ENCODE measurements around the gene FMN1. TPM values are rescaled to one million over a fixed set of nuclear protein-coding genes. Genes with fewer than 3 reads are reported as not detected.

The FMN1 gene
- polyA plus RNA-seq, 1 donor = 0.90 TPM

DNA sequence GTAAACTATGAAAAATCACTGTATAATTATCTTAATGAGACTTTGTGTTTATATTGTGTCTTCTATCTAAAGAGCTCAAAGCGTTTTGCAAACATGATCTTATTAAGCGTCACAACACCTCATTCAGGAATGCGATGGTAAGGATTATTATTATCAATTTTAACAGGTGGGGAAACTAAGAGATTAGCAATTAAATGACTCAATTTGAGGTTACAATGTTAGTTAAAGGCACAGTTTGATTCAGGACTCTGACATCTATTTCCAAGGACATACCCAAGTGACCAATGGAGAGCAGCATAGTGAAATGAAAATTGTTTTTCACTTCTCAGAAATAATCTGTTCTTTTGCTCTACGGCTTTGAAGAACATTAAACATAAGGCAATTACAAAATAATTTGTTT, 74.6 kb downstream of the FMN1 start:
- no peak for DNase-seq (ENCODE audit: low read depth)

DNA sequence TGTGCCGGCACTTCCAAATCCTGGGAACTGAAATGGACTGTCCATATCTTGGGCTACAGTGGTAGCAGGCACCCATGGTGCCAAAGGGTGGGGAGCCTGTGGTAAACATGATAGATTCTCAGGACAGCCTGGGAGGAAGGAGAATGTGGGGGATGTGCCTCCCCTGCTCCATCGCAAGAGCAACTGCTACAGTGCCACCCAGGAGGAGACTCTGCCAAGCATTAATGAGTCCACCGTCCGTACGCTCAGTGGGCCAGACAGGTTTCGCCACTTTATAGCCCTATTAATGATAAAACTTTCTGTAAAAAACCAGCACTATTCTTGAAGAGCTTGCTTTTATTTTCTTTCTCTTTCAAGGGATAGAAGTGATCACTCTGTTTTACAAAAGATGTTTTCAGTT, 75.2 kb downstream of the FMN1 start:
- no peak for DNase-seq (ENCODE audit: low read depth)

DNA sequence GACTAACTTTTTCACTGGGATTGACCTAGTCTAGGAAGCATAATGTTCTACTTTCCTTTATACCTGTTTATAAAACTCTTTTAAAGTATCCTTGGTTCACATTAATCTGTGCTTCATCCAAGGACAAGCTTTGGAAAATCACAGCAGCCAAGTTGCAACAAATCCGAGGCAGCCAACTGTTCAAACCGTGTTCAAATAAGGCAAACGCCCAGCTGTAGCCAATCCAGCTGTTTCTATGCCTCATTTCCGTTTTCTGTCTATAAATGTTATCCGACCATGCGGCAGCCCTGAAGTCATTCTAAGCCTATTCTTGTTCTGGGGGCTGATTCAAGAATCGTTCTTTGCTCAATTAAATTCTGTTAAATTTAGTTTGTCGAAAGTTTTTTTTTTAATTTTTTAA, 78.3 kb downstream of the FMN1 start:
- DNase-seq (ENCODE audit: low read depth) = no peak

DNA sequence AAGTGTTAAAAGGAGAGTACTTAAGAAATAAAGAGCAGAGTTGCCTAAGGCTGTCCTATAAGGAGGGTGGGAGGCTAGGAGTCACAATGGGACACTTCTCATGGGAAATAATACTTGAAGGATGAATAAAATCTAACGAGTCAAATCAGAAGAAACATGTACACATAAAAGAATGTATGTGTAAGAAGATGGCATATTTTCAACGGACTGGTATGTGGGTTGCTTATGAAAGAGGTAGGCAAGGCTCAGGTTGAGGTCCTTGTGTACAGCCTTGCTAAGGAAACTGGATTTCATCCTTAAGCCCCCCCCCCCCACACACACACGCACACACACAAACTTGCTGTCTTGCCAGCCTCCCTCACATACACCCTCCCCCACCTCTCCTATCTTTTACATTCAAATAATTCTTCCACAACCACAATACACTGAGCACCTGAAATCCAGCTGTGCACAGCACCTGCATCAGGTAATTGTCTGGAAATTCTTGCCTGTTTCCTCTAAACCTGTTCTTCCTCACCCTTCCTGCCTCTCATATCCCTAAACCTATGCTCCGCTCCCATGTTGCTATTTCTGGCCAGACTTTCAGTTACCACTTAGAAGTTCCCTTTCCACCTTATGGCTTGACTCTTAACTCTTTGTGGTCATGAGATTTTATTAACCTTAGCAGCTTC, 79.2 kb downstream of the FMN1 start:
- DNase-seq (ENCODE audit: low read depth) = no peak

DNA sequence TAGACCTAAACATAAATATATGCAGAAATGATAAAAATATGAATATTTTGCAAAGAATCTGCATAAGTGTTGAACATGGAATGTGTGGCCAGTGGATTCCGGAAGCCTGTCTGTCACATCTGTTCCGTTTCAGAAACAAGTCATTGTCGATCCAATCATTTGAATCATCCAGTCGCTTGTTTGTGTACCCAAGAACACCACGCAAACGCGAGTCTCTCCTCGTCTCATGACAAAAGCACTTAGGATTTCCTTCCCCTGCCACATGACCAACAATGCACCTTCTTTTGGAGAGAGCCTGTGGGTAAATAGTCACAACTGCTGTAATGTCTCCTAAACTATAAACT, 80.2 kb downstream of the FMN1 start:
- DNase-seq (ENCODE audit: low read depth) = no peak

DNA sequence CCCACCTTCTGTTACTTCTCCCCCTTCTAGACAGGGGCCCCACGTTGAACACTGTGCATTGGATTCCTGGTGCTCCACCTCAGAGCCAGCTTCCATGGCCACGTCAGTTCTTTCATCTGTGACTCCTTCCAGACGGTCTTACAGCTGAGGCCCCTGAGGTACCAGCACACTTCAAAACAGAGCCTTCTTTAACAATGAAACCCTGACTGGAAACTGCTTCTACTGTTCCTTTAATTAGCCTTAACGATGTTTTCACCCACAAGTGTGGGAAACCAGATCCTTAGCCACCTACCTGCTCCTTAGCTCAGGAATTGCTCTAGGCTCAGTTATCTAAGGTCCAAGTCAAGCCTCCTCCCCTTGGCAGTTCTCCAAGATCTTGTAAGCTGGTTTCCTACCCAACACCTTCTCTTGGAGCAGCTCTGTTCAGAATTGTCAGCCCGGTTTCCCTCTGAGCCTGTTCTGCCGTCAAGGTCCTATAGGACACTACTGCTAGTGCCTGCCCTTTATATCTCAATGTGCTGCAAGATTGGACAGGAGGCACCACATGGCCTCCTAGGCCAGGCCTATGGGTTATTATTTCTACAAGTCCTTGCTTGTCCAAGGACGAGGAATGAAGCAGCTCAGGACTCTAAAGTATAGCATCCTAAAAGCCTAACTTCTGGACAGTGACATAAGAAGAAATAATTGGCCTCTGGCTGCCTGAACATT, 80.7 kb downstream of the FMN1 start:
- no peak for DNase-seq (ENCODE audit: low read depth)

DNA sequence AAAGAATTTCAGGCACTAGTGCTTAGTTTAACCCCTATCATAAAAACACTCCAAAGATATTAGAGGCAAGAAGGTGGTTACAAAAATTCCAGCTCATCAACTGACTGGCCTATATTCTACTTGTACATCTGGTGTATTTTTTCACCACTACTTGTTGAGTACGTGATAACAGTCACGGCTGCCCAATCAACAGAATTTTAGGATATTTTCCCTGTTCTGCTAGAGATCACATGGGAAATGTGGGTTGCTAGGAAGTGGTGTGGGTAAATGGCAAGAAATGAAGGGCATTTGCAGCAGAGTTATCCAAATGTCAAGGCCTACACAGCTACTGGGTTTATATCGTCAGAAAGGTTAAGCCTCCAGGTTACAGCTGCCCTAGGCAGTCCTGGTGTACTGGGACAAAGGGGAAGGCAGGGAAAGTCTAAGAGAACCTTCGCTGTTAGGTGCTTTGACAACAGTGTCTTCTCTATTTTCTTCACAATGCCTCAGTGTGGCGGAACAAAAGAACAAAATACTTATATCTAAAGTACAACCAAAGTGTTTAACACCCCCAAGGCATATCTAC, 81.9 kb downstream of the FMN1 start:
- DNase-seq (ENCODE audit: low read depth) = no peak

DNA sequence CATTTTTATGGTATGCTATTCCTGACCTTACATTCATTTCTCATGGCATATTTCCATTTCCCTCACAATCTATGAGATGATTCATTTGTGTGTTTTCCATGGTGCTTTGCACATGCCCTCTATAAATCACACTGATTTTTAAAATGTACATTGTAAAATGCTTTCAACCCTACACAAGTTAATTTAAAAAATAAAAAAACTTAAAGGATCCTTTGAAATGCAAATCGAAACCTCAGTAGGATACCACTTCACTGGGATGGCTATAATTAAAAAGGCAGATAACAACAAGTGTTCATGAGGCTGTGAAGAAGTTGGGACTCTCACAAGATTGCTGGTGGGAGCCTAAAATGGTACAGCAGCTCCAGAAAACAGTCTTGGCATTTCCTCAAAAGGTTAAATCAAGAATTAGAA, 83.5 kb downstream of the FMN1 start:
- no peak for DNase-seq (ENCODE audit: low read depth)

DNA sequence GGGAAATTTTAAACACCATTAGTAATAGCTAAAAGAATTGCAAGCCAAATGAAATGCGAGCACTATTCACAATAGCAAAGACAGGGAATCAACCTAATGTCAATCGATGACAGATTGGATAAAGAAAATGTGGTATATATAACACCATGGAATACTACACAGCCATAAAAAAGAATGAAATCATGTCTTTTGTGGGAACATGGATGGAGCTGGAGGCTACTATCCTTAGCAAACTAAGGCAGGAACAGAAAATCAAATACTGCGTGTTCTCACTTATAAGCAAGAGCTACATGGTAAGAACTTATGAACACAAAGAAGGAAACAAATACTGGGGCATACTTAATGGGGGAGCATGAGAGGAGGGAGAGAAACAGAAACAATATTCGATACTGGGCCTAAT, 85.2 kb downstream of the FMN1 start:
- DNase-seq (ENCODE audit: low read depth) = no peak

DNA sequence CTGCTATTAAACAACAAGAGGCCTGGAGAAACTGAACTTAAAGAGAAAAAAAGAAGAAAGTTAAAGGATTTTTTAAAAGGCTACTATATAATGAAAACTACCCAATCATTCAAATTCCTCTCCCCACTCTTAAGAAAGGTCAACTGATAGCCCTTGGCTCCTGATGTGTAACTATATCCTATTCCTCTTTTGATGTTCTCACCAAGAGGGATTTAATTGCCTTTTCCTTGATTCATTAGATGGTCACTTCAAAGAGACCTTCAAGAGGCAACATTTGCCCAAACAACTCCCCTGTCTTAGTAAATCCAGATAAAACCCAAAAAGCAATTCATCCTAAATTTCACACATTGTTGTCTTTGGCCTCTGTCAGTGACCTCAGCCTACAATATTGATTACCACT, 86.0 kb downstream of the FMN1 start:
- no peak for DNase-seq (ENCODE audit: low read depth)

DNA sequence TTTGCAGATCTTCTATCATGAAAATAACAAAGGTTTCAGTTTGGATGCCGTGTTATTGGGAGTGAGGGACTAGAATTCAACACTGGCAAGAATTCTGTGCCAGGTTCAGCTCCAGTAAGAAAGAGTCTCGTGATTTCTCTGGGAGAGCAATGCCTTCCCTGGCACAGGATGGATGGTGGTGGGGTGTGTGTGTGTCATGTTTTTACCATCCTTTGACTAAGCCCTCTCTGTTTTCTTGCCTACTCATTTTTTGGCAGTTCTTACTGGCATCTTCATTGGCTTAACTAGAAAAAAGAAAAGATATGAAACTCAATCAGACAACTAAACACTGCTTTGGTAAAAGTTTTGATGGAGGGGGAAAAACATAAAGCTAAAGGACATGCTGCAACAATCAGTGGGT, 86.6 kb downstream of the FMN1 start:
- no peak for DNase-seq (ENCODE audit: low read depth)

DNA sequence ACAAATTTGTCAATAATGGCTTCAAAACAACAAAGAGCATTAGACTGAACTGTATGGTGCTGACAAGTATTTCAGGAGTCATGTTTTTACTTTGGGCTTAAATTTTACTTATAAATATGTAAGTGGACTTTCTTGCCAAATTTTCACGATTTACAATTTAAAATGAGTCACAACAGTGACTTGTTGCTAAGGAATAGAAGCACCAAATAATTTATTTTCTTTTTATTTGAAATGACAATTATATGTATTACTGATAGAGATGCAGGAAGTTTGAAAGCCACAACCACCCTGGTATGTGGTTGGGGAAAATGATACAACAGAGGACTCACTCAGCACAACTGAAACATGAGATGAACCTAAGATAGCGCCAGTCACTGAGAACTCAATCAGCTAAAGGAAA, 90.3 kb downstream of the FMN1 start:
- DNase-seq (ENCODE audit: low read depth) = no peak

DNA sequence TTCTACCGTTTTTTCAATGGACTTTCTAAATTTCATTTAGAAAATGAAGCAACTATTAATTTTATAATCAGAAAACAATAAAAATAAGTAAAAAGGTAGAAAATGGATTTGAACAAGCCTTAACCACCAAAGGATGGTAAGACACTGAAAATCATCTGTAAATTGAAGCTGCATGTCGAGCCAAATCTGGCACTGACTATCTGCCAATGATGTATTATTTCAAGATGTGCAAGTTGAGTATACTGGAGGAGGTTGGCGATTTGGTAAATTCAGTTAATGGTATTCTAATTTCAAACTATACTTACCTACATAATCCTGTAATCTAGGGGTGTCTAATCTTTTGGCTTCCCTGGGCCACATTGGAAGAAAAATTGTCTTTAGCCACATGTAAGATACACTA, 93.5 kb downstream of the FMN1 start:
- no peak for DNase-seq (ENCODE audit: low read depth)

DNA sequence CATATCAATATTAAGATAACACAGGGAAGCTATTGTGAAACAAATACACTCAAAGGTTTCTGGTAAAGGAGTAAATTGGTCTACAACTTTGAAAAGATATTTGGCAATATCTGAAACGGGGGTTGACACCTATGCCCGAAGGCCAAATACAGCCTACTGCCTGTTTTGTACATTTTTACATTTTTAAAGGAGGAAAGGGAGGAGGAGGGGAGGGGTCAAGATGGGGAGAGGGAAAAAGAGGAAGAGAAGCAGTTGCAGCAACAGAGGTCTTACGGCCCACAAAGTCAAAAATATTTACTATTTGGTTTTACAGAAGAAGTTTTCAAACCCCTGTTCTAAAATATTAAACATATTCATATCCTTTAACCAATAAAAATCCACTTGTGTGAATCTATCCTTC, 94.2 kb downstream of the FMN1 start:
- DNase-seq (ENCODE audit: low read depth) = no peak

DNA sequence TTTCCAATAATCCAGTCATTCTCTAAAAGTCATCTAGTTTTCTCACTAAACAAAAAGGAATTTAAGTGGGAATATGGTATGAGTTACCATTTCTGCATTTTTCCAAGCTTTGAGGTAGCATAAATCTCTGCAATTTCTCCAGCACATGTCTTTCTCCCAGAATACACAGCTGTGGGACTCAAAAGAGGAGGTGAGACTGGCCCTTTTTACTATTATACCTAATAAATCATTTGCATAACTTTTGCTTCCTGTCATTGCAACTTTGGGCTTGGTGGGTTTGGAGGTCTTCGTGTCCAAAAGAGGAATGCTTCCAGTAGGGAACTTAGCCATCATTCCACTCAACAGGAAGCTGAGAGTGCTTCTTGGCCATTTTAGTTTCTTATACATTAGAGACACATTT, 94.8 kb downstream of the FMN1 start:
- no peak for DNase-seq (ENCODE audit: low read depth)

DNA sequence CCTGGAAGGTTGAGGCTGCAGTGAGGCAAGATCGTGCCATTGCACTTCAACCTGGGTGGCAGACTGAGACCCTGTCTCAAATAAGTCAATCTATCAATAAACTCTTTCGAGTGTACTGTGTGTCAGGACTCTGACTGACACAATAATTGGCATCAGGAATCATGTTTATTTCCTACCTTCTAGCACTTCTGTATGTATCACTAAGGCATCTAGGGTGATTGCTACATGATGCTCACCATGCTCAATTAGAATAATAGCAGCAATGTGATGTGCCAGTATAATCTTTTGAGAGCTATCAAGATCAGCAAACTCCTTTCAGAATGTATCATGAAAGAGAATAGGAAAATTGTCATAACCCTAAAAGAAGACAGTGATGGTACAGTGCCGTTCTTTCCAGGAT, 95.3 kb downstream of the FMN1 start:
- no peak for DNase-seq (ENCODE audit: low read depth)

DNA sequence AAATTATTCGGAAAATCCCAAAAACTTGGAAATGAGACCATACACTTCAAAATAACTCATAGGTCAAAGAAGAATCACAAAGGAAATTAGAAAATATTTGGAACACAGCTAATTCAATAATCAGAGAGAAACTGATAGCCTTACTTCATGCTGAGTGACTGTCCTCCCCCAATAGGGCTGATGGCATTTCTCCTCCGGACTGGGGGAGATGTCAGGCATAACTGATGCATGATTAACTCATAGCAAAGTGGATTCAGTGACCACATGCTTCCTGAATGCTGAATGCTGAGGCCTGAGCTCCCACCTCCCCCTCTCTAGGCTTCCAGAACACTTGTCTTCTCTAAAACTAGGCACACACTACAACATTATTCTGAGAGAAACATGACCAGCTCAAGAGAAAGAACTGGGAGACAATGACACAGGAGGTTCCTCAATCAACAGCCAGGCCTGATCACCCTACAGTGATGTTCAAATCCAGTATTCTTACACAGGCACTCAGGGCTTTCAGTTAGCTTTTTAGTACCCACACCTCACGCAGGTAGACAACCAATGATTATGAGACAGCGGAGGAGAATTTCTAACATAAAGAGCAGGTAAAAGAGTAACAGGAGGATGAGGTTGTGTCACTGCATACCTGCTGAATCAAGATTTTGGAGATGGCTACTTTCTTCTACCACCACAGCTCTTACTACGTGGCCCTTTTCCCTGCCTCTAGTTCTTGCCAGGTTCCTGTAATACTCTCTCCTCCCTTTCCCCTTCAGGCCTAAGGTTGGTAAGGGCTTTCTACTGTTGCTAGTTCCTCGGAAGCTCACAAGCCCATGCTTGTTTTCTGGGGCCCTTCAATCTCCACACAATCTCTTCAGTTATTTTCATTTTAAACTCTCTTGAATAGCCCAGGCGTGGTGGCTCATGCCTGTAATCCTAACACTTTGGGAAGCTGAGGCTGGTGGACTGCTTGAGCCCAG, 96.1 kb downstream of the FMN1 start:
- no peak for DNase-seq (ENCODE audit: low read depth)

DNA sequence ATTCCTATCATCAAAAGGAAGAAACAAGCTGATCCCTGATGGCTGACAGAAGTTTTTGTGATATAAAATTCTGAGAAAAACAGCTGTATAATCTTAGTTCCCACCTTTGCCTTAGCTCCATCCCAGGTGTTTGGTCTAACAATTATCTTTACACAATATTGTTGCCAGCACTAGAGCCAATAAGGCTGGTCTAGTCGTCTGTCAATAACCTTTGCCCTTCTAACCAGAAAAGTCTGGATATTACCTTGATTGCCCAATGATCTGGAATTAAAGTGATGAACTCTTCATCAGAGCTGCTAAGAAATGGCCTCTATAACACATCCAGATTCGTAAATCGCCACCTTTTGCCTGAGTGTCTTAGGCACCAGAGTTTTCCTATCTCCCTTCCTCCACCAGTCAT, 98.4 kb downstream of the FMN1 start:
- no peak for DNase-seq (ENCODE audit: low read depth)

DNA sequence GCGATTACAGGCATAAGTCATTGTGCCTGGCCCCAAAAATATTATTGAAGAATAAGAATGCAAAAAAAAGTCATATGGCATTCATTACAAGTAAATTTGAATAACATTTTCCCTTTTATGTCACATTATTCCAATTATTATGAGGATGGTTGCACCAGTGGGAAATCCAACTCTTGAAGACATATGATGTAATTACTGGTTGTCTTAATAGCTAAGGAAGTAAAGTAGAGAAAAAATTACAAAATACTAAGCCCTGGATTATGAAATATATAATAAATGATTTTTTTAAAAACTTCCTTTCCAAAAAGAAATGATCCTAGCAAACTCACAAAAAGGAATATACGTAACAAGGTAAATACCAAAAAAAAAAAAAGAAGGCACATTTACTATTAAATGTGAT, 98.9 kb downstream of the FMN1 start:
- DNase-seq (ENCODE audit: low read depth) = no peak

DNA sequence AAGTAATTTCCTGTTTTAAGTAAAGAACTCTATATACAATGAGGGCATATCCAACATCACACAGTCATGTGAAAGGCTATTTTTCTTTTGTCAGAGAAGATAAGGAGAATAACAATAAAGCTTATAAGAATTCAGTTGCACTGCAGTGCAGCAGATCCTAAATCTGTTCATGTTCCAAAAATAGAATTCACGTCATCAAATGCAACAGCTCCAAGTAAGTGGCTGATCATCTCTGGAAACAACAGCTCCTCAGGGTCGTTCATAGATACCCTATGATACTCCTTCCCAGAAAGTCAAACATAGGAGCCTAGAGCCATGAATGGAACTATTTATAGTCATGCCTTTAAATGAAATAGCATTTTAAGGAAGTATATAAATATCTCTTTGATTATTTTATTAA, 100.2 kb downstream of the FMN1 start:
- DNase-seq (ENCODE audit: low read depth) = no peak

DNA sequence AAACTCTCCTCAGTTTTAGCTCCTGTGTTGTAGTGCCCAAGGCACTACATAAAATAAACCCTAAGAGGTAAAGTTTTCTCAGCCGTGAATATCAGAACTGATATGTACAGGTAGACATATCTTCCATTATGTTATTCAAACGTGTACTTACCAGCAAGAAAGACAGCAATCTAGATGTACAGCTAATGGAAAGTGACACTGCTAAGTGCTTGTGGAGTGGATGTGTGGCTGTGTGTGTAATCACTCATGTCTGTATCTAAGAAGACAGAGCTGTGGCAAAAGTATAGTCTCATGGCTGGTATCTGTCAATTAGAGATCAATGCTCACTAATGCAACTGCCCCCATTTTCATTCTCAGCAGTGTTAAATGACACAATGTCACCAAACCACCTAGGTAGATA, 101.3 kb downstream of the FMN1 start:
- no peak for DNase-seq (ENCODE audit: low read depth)

DNA sequence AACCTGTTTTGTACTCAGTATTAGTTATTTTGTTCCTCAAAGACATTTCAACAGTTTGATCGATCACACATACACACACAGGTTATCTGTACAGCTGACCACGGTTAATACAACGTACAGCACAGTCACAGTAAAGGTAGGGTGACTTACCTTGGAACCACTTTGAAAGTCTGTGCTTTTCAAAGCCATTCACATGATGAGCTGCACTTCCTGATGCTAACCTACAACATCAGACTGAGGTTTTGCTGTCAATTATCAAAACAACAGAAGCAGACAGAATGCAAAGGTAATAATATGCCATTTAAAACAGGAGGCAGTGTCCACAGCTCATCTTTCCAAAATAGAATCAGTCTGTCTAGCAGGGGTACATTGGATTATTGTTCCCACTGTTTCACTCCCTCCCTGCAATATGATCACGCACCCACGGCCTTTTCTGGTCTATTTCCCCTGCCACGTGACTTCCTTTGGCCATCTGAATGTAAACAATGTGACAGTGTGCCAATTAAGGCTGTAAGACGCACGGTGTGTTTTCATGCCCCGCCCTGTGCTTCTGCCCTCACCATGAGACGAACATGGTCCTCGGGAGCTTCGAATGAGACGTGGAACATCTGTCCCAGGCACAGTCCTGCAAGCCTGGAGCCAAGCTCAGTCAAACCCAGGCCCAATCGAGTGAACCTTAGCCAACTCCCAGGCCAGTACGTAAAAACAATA, 102.4 kb downstream of the FMN1 start:
- no peak for DNase-seq (ENCODE audit: low read depth)

Data from forelimb muscle (tissue), 1 donor.